ENCODE data around the gene MED27. TPM values are rescaled to one million over a fixed set of nuclear protein-coding genes. Genes with fewer than 3 reads are reported as not detected.
"Not testable (repeated sequence)": the region's sequence is repeated elsewhere in the genome, so short reads cannot be mapped to it uniquely, and the experiment has no call there.

MED27 gene
- total RNA-seq, 1 donor = 25.7 TPM

GRCh38 chr9:131923132-131923671, 156.5 kb downstream of the MED27 start:
- H4K20me1 ChIP-seq (ENCODE audit: insufficient read depth, low read length) = peaks cover 44% of the 10 kb centered on the region
- H2AFZ ChIP-seq (ENCODE audit: low read length) = no peak overlapping the region
- H3K9me3 ChIP-seq (ENCODE audit: low read depth, low read length) = no peaks in the 10 kb centered on the region
- no peak overlapping the region for H3K4me3 ChIP-seq (ENCODE audit: insufficient read depth, low read length)
- H3K4me2 ChIP-seq (ENCODE audit: insufficient read depth, low read length) = no peak overlapping the region
- peaks cover 25% of the 10 kb centered on the region for H3K79me2 ChIP-seq (ENCODE audit: insufficient read depth, low read length)
- H3K36me3 ChIP-seq (ENCODE audit: insufficient read depth, low read length) = no peaks in the 10 kb centered on the region
- no peaks in the 10 kb centered on the region for H3K4me1 ChIP-seq (ENCODE audit: insufficient read depth, low read length)
- no peak overlapping the region for H3K27ac ChIP-seq (ENCODE audit: low read depth, low read length)
- DNase-seq (ENCODE audit: insufficient read length, low spot score, missing footprints) = no peak
- no peaks in the 10 kb centered on the region for H3K27me3 ChIP-seq (ENCODE audit: insufficient read depth, low read length)
- no peak for TF ChIP-seq CTCF (IDR thresholded peaks at IDR 0.05; ENCODE audit: extremely low read depth, low read depth, low read length)

GRCh38 chr9:131921635-131922034, 158.0 kb downstream of the MED27 start:
- H2AFZ ChIP-seq (ENCODE audit: low read length); H3K9me3 ChIP-seq (ENCODE audit: low read depth, low read length); H3K4me3 ChIP-seq (ENCODE audit: insufficient read depth, low read length); H3K4me2 ChIP-seq (ENCODE audit: insufficient read depth, low read length); DNase-seq (ENCODE audit: insufficient read length, low spot score, missing footprints); H3K27me3 ChIP-seq (ENCODE audit: insufficient read depth, low read length); H3K27ac ChIP-seq (ENCODE audit: low read depth, low read length); H3K4me1 ChIP-seq (ENCODE audit: insufficient read depth, low read length); H3K36me3 ChIP-seq (ENCODE audit: insufficient read depth, low read length): not testable (repeated sequence)
- peaks cover 33% of the 10 kb centered on the region for H3K79me2 ChIP-seq (ENCODE audit: insufficient read depth, low read length)
- peaks cover 44% of the 10 kb centered on the region for H4K20me1 ChIP-seq (ENCODE audit: insufficient read depth, low read length)

DNA sequence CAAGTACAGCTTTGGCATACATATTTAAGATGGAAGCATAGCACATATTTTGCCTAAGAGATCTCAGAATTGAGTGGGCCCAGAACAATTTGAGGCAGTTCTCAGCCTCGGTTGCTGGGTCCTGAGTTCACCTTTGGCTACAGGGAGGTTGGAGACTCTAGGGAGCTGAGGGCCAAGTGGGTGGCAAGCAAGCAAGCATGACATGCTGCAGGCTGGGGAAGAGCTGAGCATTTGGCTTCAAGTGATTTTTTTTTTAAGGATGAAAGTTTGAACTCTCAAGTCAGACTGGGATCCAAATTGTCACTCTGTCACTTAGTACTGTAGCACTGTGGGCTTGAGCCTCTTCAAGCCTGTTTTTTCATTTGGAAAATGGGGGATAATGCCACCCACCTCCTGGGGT, 160.5 kb downstream of the MED27 start:
- DNase-seq (ENCODE audit: insufficient read length, low spot score, missing footprints) = no peak
- Histone ChIP-seq H3K4me3 (ENCODE audit: insufficient read depth, low read length) (no peak overlapping the region), H3K79me2 (ENCODE audit: insufficient read depth, low read length) (peaks cover 39% of the 10 kb centered on the region), H4K20me1 (ENCODE audit: insufficient read depth, low read length) (peaks cover 64% of the 10 kb centered on the region), H3K27me3 (ENCODE audit: insufficient read depth, low read length) (no peaks in the 10 kb centered on the region), H3K4me1 (ENCODE audit: insufficient read depth, low read length) (peaks cover 11% of the 10 kb centered on the region), H3K36me3 (ENCODE audit: insufficient read depth, low read length) (no peaks in the 10 kb centered on the region), H3K9me3 (ENCODE audit: low read depth, low read length) (no peaks in the 10 kb centered on the region), H3K27ac (ENCODE audit: low read depth, low read length) (no peak overlapping the region), H3K4me2 (ENCODE audit: insufficient read depth, low read length) (no peak overlapping the region), H2AFZ (ENCODE audit: low read length) (no peak overlapping the region)
- TF ChIP-seq CTCF (IDR thresholded peaks at IDR 0.05; ENCODE audit: extremely low read depth, low read depth, low read length) = no peak

- no peak overlapping the region for H3K27ac ChIP-seq (ENCODE audit: low read depth, low read length)
- TF ChIP-seq CTCF (IDR thresholded peaks at IDR 0.05; ENCODE audit: extremely low read depth, low read depth, low read length) = no peak
- H2AFZ ChIP-seq (ENCODE audit: low read length) = no peak overlapping the region
- no peak for DNase-seq (ENCODE audit: insufficient read length, low spot score, missing footprints)
- H3K9me3 ChIP-seq (ENCODE audit: low read depth, low read length) = no peaks in the 10 kb centered on the region
- no peak overlapping the region for H3K4me2 ChIP-seq (ENCODE audit: insufficient read depth, low read length)
- H3K4me1 ChIP-seq (ENCODE audit: insufficient read depth, low read length) = peaks cover 11% of the 10 kb centered on the region
- H3K4me3 ChIP-seq (ENCODE audit: insufficient read depth, low read length) = no peak overlapping the region
- H3K27me3 ChIP-seq (ENCODE audit: insufficient read depth, low read length) = no peaks in the 10 kb centered on the region
- H4K20me1 ChIP-seq (ENCODE audit: insufficient read depth, low read length) = peaks cover 64% of the 10 kb centered on the region
- peaks cover 44% of the 10 kb centered on the region for H3K79me2 ChIP-seq (ENCODE audit: insufficient read depth, low read length)
- H3K36me3 ChIP-seq (ENCODE audit: insufficient read depth, low read length) = no peaks in the 10 kb centered on the region
These were observed 161.2 kb downstream of the MED27 start for GRCh38 chr9:131918481-131918880.
